ENCODE results near the gene OGT. TPM values are rescaled to one million over a fixed set of nuclear protein-coding genes. Genes with fewer than 3 reads are reported as not detected.
A peak's percentile ranks its signal among the peaks of the same experiment; 100 is the strongest.

OGT gene
- total RNA-seq, 1 experiment from 2014 or later, result 174 TPM

DNA sequence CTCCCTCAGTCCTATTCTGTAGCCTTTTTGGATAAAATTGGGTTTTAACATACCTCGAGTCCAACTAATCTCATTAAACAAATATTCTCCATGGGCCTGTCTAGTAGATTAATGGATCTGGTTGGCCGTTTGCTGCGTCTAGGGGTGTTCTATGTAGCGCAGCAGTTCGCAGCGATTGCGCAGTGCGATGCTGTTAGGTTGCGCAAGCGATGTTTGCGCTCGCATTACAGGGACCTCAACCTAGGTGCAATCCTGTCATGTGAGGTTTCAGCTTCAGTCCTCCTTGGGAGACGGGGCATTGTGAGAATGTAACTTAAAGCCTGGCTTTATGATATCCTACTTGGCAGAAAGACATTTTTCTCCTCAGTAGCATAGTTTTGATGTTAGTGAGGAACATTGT is 14.0 kb downstream of the OGT start:
- BruUV-seq (replicated peaks), result no TSS peak
- TF ChIP-seq TCF7L2 (IDR thresholded peaks at IDR 0.05; ENCODE audit: low read depth, low read length), result no peak
- TF ChIP-seq, protein P1, sequence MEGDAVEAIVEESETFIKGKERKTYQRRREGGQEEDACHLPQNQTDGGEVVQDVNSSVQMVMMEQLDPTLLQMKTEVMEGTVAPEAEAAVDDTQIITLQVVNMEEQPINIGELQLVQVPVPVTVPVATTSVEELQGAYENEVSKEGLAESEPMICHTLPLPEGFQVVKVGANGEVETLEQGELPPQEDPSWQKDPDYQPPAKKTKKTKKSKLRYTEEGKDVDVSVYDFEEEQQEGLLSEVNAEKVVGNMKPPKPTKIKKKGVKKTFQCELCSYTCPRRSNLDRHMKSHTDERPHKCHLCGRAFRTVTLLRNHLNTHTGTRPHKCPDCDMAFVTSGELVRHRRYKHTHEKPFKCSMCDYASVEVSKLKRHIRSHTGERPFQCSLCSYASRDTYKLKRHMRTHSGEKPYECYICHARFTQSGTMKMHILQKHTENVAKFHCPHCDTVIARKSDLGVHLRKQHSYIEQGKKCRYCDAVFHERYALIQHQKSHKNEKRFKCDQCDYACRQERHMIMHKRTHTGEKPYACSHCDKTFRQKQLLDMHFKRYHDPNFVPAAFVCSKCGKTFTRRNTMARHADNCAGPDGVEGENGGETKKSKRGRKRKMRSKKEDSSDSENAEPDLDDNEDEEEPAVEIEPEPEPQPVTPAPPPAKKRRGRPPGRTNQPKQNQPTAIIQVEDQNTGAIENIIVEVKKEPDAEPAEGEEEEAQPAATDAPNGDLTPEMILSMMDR (IDR thresholded peaks at IDR 0.05), result no peak
- TF ChIP-seq SIN3A (IDR thresholded peaks at IDR 0.05; ENCODE audit: borderline replicate concordance, insufficient read depth, low read depth, low read length), result no peak
- Histone ChIP-seq H3K27ac (ENCODE audit: low read length) (no peak overlapping the region), H3K4me3 (ENCODE audit: low read depth in 2 of 2, low read length in 2 of 2) (no peak overlapping the region), H3K27me3 (ENCODE audit: control insufficient read depth, insufficient read depth, low read length) (no peaks in the 10 kb centered on the region), H3K36me3 (ENCODE audit: control insufficient read depth, insufficient read depth, low read length) (peaks cover 15% of the 10 kb centered on the region), H3K4me1 (ENCODE audit: control insufficient read depth, insufficient read depth, low read length) (peaks cover 13% of the 10 kb centered on the region), H3K9me3 (ENCODE audit: control insufficient read depth, insufficient read depth, low read depth, low read length) (no peaks in the 10 kb centered on the region)
- intact Hi-C loops (cut with micrococcal nuclease; ENCODE audit: unreplicated experiment) (no loop called here), in situ Hi-C loops (cut with HindIII; ENCODE audit: low pct_unique_long_range_greater_than_20kb, low sequenced_read_pairs) (no loop called here)
- CTCF ChIA-PET, result no interaction called here
- ATAC-seq (no peak), DNase-seq (ENCODE audit: low read depth, low spot score) (no peak)
- POLR2A ChIA-PET, result no interaction called here

DNA sequence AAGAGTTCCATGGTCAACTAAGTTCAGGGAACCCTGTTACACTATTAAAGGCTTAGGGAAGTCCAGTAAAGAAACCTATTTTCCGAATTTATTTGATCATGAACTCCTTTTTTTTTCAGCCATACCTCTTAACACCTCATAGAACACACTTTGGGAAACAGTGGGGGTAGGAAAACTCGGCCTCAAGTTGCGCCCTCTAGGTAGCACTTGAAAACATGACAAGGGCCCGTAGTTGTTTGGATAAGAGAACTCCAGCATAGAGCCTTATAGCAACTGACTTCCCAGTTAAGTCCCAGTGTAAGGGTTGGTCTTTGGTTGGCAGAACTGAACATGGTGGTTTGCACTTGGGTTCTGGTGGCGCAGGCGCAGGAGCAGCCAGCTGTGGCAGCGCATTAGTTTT is 14.4 kb downstream of the OGT start:
- in situ Hi-C loops (cut with HindIII; ENCODE audit: low pct_unique_long_range_greater_than_20kb, low sequenced_read_pairs), result no loop called here

DNA sequence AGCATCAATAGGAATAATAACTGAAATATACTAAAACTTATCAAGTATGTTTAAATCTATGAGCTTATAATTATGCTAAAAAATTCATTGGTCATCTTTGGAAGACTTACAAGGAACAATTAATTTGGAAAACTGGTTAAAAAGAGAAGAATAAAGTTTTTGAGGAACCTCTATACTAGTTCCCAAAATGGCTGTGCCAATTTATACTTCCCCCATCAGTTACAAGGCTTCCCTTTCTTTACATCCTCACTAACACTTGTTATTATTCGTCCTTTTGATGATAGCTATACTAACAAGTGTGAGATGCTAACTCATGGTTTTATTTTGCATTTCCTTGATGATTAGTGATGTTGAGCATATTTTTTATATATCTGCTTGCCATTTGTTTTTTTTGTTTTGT is 17.1 kb downstream of the OGT start:
- peaks cover 10% of the 10 kb centered on the region for H3K36me3 ChIP-seq (ENCODE audit: control insufficient read depth, insufficient read depth, low read length)
- CTCF ChIA-PET, result no interaction called here

More for the DNA sequence above, 14.4 kb downstream of the OGT start:
- ChIA-PET POLR2A (no interaction called here), CTCF (no interaction called here)
- Histone ChIP-seq H3K27ac (ENCODE audit: low read length) (no peak overlapping the region), H3K4me3 (ENCODE audit: low read depth in 2 of 2, low read length in 2 of 2) (no peak overlapping the region), H3K9me3 (ENCODE audit: control insufficient read depth, insufficient read depth, low read depth, low read length) (no peaks in the 10 kb centered on the region), H3K4me1 (ENCODE audit: control insufficient read depth, insufficient read depth, low read length) (peaks cover 13% of the 10 kb centered on the region), H3K27me3 (ENCODE audit: control insufficient read depth, insufficient read depth, low read length) (no peaks in the 10 kb centered on the region), H3K36me3 (ENCODE audit: control insufficient read depth, insufficient read depth, low read length) (peaks cover 15% of the 10 kb centered on the region)
- ATAC-seq (no peak), DNase-seq (ENCODE audit: low read depth, low spot score) (no peak)
- TSS peak; percentile 24 for BruUV-seq (replicated peaks)
- intact Hi-C loops (cut with micrococcal nuclease; ENCODE audit: unreplicated experiment), result no loop called here
- TF ChIP-seq, protein P1 (IDR thresholded peaks at IDR 0.05), result 0 out of 2 replicates have a peak, but pooled peaks have one; percentile 7
- TF ChIP-seq POLR2AphosphoS5 (IDR thresholded peaks at IDR 0.05; ENCODE audit: low read depth, low read length), result no peak

More for the DNA sequence above, 17.1 kb downstream of the OGT start:
- H3K27ac ChIP-seq (ENCODE audit: low read length), result no peak overlapping the region
- no TSS peak for BruUV-seq (replicated peaks)
- no peaks in the 10 kb centered on the region for H3K4me1 ChIP-seq (ENCODE audit: control insufficient read depth, insufficient read depth, low read length)
- H3K27me3 ChIP-seq (ENCODE audit: control insufficient read depth, insufficient read depth, low read length), result no peaks in the 10 kb centered on the region
- no peaks in the 10 kb centered on the region for H3K9me3 ChIP-seq (ENCODE audit: control insufficient read depth, insufficient read depth, low read depth, low read length)
- DNase-seq (ENCODE audit: low read depth, low spot score) (no peak), ATAC-seq (no peak)
- POLR2A ChIA-PET, result no interaction called here
- H3K4me3 ChIP-seq (ENCODE audit: low read depth in 2 of 2, low read length in 2 of 2), result no peak overlapping the region
- in situ Hi-C loops (cut with HindIII; ENCODE audit: low pct_unique_long_range_greater_than_20kb, low sequenced_read_pairs), result no loop called here
- intact Hi-C loops (cut with micrococcal nuclease; ENCODE audit: unreplicated experiment), result no loop called here
- TF ChIP-seq, protein P2, sequence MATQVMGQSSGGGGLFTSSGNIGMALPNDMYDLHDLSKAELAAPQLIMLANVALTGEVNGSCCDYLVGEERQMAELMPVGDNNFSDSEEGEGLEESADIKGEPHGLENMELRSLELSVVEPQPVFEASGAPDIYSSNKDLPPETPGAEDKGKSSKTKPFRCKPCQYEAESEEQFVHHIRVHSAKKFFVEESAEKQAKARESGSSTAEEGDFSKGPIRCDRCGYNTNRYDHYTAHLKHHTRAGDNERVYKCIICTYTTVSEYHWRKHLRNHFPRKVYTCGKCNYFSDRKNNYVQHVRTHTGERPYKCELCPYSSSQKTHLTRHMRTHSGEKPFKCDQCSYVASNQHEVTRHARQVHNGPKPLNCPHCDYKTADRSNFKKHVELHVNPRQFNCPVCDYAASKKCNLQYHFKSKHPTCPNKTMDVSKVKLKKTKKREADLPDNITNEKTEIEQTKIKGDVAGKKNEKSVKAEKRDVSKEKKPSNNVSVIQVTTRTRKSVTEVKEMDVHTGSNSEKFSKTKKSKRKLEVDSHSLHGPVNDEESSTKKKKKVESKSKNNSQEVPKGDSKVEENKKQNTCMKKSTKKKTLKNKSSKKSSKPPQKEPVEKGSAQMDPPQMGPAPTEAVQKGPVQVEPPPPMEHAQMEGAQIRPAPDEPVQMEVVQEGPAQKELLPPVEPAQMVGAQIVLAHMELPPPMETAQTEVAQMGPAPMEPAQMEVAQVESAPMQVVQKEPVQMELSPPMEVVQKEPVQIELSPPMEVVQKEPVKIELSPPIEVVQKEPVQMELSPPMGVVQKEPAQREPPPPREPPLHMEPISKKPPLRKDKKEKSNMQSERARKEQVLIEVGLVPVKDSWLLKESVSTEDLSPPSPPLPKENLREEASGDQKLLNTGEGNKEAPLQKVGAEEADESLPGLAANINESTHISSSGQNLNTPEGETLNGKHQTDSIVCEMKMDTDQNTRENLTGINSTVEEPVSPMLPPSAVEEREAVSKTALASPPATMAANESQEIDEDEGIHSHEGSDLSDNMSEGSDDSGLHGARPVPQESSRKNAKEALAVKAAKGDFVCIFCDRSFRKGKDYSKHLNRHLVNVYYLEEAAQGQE (IDR thresholded peaks at IDR 0.05; ENCODE audit: insufficient read depth in 1 of 2, low read depth in 2 of 2, low read length in 1 of 2), result no peak
- TF ChIP-seq POLR2AphosphoS5 (IDR thresholded peaks at IDR 0.05; ENCODE audit: low read depth, low read length), result no peak
- TF ChIP-seq TCF7L2 (IDR thresholded peaks at IDR 0.05; ENCODE audit: low read depth, low read length), result no peak

Measured in Panc1 (cell line).